Measurements from ENCODE around the gene PGF.

The PGF gene

DNA sequence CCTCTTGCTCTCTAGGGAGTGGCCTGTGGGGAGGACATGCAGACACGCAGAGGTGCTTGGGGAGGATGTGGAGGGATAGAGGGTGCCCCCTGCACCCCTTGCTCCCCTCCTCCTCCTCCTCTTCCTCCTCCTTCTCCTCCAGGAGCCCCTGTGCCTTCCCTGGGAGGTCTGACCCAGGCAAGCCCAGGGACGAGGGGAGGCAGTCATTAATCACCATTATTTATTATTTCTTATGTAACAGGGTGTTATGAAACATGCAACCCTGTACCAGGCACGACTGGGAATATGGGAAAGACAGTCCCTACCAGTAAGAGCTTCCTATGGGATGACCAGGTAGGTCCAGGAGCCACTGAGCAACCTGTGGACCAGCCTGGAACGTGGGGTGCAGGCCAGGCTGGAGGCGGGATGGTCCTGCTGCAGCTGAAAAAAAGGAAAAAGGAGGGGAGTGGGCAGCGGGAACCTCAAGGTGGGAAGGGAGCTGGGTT lies 22.5 kb upstream of the PGF start:
- DNase-seq: no peak

DNA sequence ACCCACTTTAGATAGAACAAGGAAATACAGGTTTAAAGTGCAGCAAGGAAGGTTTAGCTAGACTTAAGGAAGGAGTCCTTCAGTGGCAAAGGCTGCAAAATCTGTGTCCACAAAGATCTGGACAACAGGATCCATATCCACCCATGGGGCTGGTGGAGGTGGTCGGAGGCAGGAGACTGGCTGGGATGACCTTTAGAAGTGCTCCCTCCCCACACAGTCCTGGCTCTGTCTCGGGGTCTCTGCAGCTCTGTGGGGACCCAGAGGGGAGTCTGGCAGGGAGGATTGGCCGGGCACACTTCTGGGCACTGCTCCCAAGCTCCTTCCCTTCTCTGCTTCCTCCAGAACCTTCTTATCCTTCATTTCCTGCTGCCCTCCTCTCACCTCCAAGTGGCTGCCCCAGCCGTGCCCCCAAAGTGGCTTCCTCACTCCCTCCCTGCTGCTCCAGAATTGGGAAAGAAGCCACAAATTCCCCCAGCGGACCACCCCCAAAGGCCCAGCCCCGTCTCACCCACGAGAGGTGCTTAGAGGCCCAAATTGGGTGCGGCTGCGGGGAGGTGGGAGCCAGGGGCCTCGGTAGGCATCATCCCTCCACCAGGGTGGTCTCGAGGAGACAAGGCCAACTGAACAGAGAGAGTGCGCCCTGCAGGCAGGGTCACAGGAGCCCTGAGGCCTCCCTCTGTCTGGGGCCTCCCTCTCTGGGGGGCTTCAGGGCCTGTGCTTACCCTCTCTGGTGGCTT lies 21.9 kb upstream of the PGF start:
- no peak for DNase-seq

DNA sequence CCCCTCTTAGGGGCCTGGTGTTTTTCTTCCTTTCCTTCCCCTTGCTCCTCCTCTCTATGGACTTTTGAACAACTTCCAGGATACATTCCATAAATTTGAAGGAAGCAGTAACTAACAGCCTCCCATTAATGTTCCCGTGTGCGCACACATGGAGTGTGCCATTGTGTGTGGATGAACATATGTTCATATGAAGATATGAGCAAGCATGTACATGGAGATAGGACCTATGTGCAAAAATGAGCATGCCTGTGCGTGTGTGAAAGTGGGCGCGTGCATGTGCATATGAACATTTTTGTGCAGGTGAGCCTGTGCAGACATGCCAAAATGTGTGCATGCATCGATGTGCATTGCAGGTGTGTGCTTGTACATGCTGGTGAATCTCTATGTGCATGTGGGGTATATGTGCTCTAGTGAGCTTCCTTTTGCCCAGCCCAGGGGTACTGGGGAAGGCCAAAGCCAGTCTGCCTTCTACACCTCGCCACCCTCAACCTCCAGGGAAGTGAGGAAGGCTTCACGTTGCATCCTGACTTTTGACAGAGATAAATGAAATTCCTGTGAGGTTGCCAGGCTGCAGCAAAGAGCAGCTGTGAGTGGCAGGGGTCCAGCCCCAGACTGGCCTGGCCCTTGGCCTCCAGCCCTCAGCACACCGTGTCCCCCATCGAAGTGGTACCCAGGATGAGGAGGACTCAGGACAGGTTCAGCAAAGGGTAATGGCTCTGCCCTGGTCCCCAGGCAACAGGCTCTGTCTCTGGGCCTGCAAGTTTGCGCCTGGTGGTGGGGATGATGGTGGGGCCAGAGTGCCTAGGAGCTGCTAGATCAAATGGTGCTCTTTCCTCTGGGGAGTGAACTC lies 21.1 kb upstream of the PGF start:
- DNase-seq: no peak

DNA sequence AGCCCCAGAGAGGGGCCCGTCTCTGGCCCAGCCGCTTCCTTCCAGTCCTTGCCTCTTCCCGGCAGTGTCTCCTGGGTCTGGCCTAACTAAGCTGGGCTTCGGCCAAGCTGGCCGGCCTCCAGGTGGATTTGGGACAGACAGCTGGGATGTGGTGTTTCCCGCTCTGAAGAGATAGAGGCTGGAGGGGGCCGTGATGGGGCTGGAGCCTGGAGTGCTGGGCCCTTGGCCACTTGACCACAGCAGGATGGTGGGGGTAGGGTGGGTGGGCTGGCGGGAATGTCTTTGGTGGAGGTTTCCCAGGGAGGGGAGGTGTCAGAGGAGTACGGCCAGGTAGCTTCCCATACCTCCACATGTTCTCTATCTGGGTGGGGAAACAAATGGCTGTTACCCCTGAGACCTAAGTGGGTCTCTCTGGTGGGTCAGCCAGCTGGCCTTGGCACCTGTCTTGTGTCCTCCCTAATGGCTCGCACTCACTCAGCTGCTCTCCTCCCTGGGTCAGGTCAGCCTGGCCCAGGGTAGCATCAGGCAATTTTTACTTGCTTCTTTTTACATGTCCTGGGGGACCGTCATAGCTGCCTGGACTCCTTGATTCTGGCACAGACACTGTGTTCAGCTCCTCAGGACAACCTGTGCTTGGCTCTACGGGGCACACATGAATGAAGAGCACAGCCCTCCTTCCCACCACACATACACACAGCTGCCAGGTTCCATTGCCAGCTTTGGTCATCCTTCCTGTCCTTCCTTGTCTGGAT lies 19.8 kb upstream of the PGF start:
- DNase-seq: no peak

DNA sequence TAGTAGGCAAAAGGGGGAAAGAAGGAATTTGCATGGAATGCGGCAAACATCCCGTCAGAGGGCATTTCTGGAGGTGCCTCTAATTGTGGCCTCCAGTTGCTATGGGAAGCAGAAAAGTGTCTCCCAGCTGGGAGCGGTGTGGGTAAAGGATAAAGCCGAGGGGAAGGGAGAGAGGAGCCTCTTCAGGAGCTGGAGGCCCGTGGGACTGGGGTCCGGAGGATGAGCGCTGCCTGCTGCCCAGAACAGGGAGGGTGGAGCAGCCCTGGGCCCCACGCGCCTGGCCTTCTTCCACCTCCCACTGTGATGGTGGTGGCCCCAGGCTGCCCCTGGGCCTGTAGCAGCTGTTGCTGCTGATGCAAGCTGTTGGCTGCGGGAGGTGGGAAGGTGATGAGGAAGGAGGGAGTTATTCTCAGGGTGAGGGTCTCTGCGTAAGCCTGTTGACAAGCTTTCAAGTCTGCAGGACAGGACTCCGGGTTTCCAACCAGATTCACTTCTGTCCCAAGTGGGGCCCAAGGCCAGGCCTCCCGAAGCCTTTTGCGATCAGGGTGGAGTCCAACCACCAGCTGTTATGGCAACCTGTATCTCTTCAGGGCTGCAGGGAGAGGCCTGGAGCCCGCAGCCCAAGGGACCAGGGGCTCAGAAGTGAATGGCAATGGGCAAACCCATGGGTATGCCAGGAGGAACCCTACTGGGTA lies 19.1 kb upstream of the PGF start:
- DNase-seq: no peak

DNA sequence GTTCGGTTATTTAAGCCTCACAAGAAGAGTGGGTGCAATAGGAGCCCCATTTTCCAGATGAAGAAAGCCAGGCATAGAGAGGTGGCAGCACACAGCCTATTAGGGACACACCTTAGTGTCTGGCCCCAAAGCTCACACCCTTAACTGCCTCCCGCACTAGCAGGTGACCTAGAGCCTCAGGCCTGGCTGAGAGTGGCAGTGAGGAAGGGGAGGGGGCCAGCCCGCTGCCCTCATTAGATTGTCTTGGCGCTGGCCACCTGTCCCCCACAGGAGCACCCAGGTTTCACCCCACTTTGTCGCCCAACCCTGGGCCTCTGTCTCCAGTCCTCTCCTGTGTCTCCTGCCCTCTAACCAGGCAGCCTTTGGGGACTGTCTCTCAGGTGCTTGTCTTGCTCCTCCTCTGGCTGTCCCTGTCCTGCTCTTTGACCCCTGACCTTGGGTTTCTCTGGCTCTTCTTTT lies 18.5 kb upstream of the PGF start:
- DNase-seq: no peak

DNA sequence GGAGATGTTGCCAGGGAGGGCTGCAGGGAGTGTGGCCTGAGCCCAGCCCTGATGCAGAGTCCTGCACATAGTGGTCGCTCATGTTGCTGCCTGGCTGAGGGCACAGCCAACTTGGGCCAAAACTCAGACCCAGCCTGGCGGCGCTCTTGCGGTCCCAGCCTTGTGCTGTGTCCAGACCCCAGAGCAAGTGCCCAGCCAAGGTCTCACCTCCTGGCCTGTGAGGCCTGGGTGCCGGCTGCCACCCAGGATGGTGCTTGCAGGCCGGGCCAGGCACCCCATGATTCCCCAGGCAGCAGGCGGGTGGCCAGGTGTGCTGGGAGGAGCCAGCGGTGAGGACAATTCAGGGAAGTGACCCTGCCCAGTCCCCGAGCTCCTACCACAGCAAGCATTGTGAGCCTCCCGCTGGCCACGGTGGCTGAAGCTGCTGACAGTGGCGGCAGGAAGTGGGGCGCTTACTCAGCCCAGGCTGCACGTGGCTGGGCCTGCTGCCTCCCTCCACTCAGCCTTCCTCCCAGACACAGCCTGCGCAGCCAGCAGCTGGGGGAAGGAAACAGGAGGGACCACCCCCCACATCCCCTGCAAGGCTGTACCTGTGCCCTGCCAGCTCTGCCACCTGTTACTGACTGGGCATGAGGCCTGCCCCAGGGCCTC lies 17.7 kb upstream of the PGF start:
- DNase-seq: no peak

DNA sequence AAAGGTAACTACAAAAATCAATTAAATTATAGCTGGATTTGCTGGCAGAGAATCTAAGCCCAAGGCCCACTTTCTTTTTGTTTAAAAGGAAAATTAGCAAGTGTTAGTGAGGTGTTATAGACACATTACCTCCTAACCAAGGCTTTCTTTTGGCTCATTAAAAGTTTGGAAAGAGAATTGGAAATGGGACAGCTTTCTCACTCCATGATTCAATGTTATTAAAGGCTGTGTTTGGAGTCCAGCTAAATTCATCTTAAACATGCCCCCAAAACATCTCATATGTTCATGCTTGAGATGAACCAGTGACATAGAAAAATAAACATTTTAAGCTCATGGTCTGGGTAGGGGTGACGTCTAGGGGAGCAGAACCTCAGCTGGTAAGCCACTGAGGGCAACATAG lies 13.4 kb upstream of the PGF start:
- no peak for DNase-seq

DNA sequence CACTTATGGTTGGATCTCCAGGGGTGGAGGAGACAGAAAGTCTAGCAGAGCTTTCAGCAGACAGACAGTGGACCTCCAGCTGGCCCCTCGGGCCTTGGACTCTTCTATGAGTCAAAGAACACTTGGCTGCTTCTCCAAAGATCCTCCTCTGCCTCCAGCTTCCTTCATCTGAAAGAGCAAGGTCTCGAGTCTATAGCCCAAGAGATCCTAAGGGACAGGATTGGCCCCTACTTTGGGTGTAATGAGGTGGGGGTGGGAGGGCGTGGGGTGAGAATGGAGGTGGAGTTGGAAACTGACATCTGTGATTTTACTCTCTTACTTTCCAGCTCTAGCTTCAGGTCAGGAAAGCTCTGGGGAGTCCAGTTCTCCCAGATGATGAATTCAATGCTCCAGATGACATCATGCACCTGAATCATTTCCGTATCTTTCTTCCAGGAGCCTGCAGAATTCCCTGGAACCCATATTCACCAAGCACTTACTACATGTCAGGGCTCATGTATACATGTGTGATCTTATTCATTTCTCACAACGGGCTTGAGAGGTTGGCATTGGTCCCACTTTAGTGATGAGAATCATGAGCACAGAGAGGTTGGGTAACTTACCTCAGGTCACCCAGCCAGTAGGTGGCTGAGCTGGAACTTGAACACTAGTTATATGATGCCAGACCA lies 10.2 kb upstream of the PGF start:
- DNase-seq: no peak

DNA sequence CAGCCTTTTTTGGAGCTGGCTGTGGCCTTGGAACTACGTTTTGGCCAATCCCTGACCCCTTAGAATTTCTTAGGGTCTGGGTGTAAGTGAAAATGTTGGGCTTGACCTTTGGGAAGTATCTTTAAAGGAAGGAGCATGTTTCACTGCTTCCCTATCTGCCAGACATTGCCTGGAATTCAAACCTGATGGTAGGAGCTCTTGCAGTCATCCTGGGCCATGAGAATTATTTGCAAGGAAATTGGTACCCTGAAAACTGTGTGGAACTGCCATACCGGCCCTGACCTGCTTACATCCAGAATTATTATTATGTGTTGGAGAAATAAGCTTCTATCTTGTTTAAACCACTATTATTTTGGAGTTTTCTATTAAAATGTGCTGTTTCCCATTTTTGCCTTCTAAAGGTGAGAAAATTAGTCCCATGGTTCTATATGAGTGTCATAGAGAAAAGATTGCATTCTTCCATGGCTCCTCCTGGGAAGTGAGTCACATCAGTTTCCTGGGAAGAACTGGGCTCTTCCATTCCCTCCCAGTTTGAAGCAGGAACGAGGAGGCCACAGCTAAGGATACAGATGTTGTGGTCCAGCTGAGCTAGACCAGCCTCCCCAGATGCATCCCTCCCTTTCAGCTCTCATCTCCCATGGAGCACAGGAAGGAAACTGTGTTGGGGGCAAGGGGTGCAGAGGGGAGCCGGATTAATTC lies 9.5 kb upstream of the PGF start:
- no peak for DNase-seq

DNA sequence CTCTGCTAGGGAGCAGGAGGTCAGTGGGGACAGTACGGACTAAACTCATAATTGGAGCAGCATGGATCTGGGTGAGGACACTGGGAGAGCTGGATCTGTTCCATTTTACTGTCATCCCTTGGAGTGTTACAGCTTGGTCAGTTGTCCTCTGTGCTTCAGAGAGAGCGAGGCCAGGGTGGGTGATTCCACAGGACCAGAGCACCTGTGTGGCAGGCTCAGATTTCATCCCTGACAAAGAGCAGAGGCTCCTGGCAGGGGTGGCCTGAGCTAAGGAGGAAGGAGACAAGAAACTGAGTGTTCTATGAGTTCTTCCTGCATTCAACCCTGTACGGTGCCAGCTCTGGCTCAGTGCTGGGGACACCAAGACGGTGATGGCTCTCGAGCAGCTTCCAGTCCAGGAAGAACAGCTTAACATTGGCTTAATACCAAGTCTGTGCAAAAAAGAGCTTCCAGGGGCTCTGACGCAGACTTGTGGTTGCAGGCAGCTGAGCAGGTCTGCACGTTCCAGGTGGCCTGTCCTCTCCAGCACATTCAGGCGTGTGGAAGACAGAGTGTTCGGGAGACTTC lies 8.4 kb upstream of the PGF start:
- DNase-seq: no peak

DNA sequence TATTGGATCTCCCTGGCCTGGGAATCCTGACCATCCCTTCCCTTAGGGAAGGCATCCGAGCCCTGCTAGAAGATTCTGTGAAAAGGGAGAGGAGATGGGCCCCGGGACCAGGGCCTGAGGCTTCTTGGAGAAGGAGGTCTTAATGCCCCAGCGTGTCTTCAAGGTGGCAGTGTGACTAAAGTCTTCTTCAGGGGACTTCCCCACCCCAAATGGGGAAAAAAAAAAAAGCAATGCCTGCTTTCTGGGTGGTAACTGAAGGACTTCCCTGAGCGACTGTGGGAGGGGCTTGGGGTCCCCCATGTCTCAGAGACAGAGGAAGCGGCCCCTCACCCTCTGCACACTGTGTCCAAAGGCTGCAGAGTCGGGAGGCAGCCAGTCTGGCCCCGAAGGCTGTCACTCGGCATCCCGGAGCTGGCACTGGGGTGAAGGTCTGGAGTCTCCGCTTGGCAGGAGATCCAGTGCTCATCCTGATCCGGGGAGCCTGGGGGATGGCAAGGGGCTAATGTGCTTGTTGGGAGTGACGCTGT lies 7.8 kb upstream of the PGF start:
- DNase-seq: no peak

DNA sequence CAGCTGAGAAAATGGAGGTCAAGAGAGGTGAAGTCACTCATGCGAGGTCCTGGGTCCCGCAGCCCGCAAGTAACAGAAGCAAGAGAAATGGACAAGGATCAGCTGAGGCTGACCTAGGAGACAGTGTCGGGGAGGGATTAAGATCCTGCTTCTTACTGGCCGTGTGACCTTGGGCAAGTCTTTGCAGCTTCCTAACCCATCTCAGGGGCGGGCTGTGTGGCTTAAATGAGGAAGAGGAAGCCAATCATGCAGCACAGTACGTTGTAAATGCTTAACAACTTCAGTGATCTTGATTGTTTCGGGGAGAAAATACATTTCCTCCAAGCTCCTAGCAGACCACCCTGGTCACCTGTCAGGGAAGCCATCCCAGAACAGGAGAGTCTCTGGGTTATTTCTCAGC lies 7.1 kb upstream of the PGF start:
- DNase-seq: no peak

DNA sequence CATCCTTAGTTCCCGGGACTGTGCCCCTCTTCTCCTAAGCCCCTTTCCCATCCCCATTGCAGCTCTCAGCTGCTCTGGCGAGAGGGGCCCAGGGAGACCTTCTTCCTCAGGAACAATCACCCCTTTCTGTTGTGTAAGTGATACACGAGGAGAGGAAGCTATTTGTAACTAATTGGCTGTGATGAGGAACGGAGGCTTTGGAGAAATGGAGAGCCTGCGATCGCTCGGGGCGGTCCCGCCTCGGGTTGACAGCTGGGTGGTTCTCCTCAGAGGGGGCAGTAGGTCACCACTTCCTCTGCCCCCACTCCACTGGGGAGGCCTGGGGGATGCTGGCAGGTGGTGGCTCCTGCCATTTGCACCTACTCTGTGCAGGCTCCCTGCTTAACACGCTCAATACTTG lies 6.6 kb upstream of the PGF start:
- no peak for DNase-seq

DNA sequence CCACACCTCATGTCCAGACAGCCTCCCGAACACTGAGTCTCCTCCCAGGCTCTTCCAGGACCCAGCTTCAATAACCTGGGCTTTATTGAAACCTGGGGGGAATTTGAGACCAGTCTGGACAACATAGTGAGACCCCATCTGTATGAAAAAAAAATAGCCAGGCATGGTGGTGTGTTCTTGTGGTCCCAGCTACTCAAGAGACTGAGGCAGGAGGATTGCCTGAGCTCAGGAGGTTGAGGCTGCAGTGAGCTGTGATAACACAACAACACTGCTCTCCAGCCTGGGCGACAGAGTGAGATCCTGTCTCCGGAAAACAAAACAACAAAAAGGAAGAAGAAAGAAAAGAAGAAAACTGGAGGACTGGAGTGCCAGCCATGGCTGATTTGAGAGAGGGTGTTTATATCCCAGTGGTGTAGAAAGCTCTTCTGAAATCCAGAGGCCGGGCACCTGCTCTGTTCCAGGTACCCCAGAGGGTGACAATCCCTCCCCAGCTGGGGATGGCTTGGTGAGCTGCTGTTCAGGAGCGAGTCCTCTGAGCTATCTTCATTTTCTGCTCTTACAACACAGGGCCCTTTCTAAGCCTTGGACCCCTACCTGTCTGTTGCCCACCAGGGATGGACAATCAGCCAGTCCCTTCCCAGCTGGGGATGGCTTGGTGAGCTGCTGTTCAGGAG lies 6.0 kb upstream of the PGF start:
- no peak for DNase-seq

DNA sequence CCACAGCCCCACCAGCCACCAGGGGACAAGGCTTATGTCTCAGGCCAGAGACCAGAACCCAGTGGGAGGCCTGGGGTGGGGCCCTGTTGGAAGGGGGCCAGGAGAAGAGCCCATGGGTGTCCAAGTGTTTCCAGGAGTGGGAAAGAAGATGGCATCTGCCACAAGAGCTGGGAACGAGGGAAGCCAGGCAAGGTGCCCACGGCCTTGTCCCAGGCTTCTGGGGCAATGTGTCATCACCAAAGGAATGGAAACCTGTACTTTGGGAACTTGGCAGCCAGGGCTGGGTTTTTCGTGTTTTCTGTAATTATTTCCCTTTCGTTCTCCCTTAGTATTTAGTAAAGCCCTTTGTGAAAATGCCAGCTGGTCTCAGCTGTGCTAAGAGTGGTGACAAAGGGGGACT lies 5.3 kb upstream of the PGF start:
- DNase-seq: no peak

DNA sequence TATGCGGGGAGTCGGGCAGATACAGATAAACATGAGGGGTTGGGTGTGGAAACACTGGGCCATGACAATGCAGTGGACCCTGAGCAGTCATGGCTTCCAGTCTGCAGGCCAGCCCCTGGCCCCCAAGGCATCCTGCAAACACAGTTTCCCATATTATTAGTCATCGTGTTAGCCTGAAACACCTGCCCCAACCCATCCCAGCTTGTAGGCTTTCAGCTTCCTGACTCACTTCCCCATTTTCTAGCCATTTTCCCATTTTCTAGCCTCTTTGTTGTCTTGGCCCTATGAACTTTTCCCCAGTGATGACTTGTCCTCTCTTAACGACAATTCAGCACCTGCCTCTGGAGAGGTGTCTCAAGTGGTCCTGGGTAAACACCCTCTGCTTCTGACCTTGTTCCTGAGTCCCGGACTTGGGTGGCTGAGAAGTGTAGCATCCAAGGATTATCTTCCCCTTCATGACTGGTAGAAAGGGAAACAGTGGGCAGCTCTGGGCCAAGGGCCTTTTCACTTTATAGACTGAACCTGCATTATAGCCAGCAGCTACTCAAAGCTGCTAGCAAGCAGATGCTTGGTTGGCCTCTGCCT lies 4.3 kb upstream of the PGF start:
- no peak for DNase-seq

DNA sequence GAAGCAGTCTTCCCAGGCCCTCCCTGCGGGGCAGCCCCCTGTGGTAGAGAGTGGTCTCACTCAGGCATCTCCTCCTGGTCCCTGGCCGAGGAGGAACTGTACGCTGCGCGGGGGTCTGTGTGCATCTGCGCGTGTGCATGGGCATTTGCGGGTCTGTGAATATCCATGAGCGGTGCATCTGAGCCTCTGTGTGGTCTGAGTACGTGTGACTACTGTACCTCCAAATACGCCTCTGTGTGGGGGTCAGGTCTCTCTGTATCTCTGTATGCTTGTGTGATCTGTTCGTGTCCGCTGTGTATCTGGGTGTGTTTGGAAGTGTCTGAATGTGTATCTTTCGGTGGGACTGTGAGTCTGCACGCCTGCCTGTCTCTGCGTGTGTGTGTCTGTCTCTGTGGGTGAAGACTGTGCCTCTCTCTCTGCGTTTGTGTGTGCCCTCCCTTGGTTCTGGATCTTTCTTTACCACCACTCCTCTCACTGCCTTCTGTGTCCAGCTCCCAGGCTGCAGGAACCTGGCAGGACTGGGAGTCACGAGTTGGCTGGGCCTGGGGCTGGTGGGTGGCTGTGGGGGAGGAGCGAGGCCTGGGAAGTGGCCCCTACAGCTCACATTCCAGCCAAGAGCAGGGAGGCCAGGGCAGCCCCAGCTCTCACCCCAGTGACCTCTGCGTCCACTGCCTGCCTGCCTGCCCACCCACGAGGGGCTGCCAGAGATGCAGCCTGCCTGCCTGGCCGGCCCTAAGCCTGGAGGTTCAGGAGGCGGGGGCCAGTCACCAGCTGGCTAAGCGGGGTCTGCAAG lies 1.1 kb upstream of the PGF start:
- DNase-seq: no peak

DNA sequence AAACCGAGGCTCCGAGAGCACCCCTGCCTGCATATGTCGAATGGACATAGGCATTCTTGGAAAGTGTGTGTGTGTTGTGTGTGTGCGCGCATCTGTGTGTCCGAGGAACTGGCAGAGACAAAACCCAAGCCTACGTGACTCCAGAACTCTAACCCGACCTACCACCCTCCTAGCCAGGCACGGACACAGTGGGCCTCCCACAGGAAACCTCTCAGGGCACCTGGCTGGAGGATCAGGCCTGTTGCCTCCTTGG lies 556 bp upstream of the PGF start:
- no peak for DNase-seq
